Bronchial epithelial cell (primary cell): ENCODE data around the gene NIN. TPM values are rescaled to one million over a fixed set of nuclear protein-coding genes. Genes with fewer than 3 reads are reported as not detected.

Experiments used
- DNase-seq: peaks from one replicate; pipeline ENCODE4 v3.0.0-alpha.2; 2010; ENCODE audit warnings: low read depth
- FAIRE-seq: peaks from 2 replicates; lab custom pipeline; 2011; peaks lifted over from hg19 to GRCh38; lab: Jason Lieb, UNC
- H3K27me3 ChIP-seq: 2 replicates; pipeline ENCODE4 v1.5.1; 2011; ENCODE audit warnings: low read length; ENCODE audit not compliant: control insufficient read depth, insufficient read depth
- H3K36me3 ChIP-seq: 2 replicates; pipeline ENCODE4 v1.5.1; 2011; ENCODE audit warnings: low read length; ENCODE audit not compliant: control insufficient read depth, insufficient read depth
- H3K4me3 ChIP-seq: 2 replicates; pipeline ENCODE4 v1.5.1; 2011; ENCODE audit warnings: mild to moderate bottlenecking, low read depth, low read length, control low read depth
- total RNA-seq: library from RNA; depleted of rRNA; stranded (reverse); fragments of >200 nt; gene quantifications from 2 replicates; pipeline ENCODE4 v1.2.1, GENCODE V29; 2014
- TF ChIP-seq, protein P1 (sequence below): IDR thresholded peaks from 2 replicates; pipeline ENCODE4 v1.5.1; 2011; ENCODE audit warnings: mild to moderate bottlenecking, moderate library complexity, low read length, control low read depth, inconsistent platforms; ENCODE audit not compliant: insufficient read depth, severe bottlenecking

Gene NIN
- total RNA-seq, 1 donor from 2014 or later = 16.8 TPM

DNA sequence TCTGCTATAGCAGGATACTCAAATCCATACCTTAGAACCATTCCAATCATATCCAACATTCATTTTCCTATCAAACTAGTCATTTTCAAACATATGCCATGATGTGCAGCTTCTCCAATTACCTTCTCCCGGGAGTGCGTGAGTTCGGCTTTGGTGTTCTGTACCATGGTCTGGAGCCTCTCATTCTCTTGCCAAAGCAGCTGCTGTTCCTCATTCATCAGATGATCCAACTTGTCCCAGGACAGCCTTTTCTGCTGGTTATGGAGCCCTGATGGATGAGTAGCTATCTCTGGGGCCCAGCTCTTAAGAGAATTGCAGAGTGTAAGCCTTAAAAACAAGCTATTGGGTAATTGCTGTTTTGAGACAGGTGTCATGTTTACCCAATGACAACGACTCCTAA lies 91.8 kb downstream of the NIN start:
- Histone ChIP-seq H3K4me3 (no peak overlapping the region), H3K27me3 (no peaks in the 10 kb centered on the region), H3K36me3 (peaks cover 11% of the 10 kb centered on the region)
- DNase-seq = no peak
- no peak for FAIRE-seq
- TF ChIP-seq, protein P1, sequence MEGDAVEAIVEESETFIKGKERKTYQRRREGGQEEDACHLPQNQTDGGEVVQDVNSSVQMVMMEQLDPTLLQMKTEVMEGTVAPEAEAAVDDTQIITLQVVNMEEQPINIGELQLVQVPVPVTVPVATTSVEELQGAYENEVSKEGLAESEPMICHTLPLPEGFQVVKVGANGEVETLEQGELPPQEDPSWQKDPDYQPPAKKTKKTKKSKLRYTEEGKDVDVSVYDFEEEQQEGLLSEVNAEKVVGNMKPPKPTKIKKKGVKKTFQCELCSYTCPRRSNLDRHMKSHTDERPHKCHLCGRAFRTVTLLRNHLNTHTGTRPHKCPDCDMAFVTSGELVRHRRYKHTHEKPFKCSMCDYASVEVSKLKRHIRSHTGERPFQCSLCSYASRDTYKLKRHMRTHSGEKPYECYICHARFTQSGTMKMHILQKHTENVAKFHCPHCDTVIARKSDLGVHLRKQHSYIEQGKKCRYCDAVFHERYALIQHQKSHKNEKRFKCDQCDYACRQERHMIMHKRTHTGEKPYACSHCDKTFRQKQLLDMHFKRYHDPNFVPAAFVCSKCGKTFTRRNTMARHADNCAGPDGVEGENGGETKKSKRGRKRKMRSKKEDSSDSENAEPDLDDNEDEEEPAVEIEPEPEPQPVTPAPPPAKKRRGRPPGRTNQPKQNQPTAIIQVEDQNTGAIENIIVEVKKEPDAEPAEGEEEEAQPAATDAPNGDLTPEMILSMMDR = no peak

DNA sequence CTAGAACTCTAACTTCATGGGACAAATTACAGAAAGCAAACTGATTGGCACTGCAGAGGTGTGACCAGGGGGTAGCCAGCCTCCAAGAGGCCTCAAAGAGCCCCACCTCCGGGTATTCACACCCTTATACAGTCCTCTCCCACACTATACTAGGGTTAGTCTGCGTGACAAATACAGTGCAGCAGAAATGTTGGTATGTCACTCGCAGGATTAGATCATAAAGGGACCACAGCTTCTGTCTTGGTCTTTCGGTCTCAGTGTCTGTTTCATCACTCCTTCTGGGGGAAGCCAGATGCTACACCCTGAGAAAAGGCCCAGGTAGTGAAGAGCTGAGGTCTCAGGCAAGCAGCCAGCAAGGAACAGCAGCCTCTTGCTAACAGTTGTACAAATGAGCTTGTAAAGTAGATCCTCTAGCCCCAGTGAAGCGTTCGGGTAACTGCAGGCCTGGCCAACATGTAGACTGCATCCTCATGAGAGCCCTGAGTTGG lies 94.0 kb downstream of the NIN start:
- TF ChIP-seq, protein P1 = no peak
- FAIRE-seq = no peak
- peaks cover 9% of the 10 kb centered on the region for H3K36me3 ChIP-seq

DNA sequence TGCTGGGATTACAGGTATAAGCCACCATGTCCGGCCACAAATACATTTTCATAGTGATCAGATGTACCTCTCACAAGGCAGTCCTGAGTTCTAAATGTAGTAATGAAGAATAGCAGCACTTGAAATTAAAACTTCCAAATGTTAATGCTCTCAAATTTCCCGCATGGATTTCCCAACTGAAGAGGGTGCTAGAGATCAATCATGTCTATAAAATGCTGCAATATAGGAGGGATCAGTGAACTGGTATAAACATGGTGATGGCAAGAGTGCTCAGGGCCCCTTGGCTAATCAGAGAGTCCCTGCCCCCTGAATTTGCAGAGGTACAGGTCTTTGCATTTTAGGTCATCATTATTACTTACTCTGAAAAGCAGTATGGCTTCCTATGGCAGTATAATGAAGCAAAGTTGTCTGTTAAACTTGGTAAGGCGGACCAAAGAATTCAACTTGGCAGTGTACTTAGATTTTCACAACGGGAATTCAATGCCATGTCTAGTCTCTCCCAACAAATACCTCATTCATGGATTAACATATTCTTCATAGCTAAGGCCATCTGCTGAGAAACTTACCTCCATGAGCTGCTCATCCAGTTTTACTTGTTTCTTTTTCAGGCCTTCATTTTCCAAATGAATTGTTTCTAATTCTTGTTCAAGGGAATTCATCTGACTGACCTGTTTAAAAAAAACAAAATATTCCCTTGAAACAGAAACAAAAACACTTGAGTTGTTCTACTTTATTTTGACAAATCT lies 95.8 kb downstream of the NIN start:
- no peak for FAIRE-seq
- Histone ChIP-seq H3K4me3 (no peak overlapping the region), H3K36me3 (peaks cover 9% of the 10 kb centered on the region)

More for the DNA sequence above, 94.0 kb downstream of the NIN start:
- DNase-seq = no peak
- no peaks in the 10 kb centered on the region for H3K27me3 ChIP-seq
- H3K4me3 ChIP-seq = no peak overlapping the region

DNA sequence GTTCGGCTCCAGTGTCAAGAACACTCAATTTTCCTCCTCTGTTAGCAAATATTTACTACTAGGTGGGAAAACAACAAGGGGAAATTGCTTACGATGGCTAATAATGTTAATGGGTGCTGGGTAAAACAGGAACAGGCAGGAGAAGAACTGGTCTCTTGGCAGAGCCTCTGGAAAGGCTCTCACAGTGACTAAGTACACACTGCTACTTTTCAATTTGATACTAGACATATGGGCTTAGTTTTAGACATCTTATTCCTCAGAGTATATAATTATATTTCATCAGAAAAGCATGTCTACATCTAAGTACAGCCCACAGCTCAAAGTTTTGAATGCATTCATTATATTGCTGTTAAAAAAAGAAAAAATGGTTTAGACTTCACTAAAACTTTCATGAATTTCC lies 97.5 kb downstream of the NIN start:
- peaks cover 9% of the 10 kb centered on the region for H3K36me3 ChIP-seq
- no peak overlapping the region for H3K4me3 ChIP-seq
- DNase-seq (no peak), FAIRE-seq (no peak)
- H3K27me3 ChIP-seq = no peaks in the 10 kb centered on the region
- TF ChIP-seq, protein P1 = no peak

More for the DNA sequence above, 95.8 kb downstream of the NIN start:
- TF ChIP-seq, protein P1 = no peak
- no peaks in the 10 kb centered on the region for H3K27me3 ChIP-seq
- peak; percentile 29 for DNase-seq

DNA sequence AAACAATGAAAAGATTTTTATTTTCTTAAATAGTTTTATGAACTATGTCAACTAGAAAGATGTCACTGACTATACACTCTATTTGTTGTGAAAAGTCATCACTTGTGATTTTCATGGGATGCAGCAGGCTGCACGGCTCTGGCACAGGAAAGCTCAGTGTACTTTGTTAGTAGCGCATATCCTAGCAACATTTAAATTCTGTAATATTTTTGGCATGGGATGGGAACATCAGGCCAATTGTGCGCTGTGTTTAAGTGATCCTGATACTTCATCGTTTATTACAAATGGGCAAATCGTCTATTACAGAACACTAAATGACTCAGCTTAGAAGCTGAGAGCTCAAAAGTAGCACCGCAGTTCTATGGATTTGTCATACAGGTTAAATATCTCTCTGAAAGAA lies 102.1 kb downstream of the NIN start:
- no peak for FAIRE-seq
- Histone ChIP-seq H3K36me3 (peaks cover 5% of the 10 kb centered on the region), H3K27me3 (no peaks in the 10 kb centered on the region), H3K4me3 (no peak overlapping the region)
- no peak for DNase-seq
- TF ChIP-seq, protein P1 = no peak
